Stimulated activated CD8-positive, alpha-beta memory T cell treated with anti-CD3 and anti-CD28 coated beads, Interleukin-15, amount 100 ng/mL, for 1 hour (primary cell): Measurements from ENCODE around the gene GSG1L.

Experiments used
- DNase-seq: peaks from one replicate; pipeline ENCODE4 v3.0.0-alpha.2; 2020; ENCODE audit warnings: low read depth

Gene GSG1L

GRCh38 chr16:28091656-28092055, 28.1 kb upstream of the GSG1L start:
- no peak for DNase-seq

GRCh38 chr16:28090646-28091377, 27.3 kb upstream of the GSG1L start:
- DNase-seq = no peak

- DNase-seq = no peak
These were observed 26.5 kb upstream of the GSG1L start for GRCh38 chr16:28089992-28090365.

- no peak for DNase-seq
These were observed 25.9 kb upstream of the GSG1L start for GRCh38 chr16:28089205-28089991.

GRCh38 chr16:28087675-28088300, 24.3 kb upstream of the GSG1L start:
- DNase-seq = no peak

- DNase-seq = no peak
These were observed 23.7 kb upstream of the GSG1L start for GRCh38 chr16:28087140-28087660.

GRCh38 chr16:28086186-28087139, 22.9 kb upstream of the GSG1L start:
- no peak for DNase-seq

GRCh38 chr16:28085389-28086171, 22.1 kb upstream of the GSG1L start:
- DNase-seq = no peak

GRCh38 chr16:28084209-28084608, 20.7 kb upstream of the GSG1L start:
- DNase-seq = no peak

- no peak for DNase-seq
These were observed 19.1 kb upstream of the GSG1L start for GRCh38 chr16:28082624-28083023.

GRCh38 chr16:28081391-28081968, 18.0 kb upstream of the GSG1L start:
- no peak for DNase-seq

- DNase-seq = no peak
These were observed 14.7 kb upstream of the GSG1L start for GRCh38 chr16:28078261-28078660.

- DNase-seq = no peak
These were observed 10.3 kb upstream of the GSG1L start for GRCh38 chr16:28073836-28074235.

GRCh38 chr16:28072087-28072486, 8.6 kb upstream of the GSG1L start:
- no peak for DNase-seq

GRCh38 chr16:28069971-28070794, 6.7 kb upstream of the GSG1L start:
- DNase-seq = no peak

- no peak for DNase-seq
These were observed 5.5 kb upstream of the GSG1L start for GRCh38 chr16:28068976-28069375.

GRCh38 chr16:28067604-28068379, 4.3 kb upstream of the GSG1L start:
- no peak for DNase-seq

GRCh38 chr16:28064706-28065249, 1.3 kb upstream of the GSG1L start:
- no peak for DNase-seq

- no peak for DNase-seq
These were observed 636 bp upstream of the GSG1L start for GRCh38 chr16:28064150-28064549.
